ENCODE data around the gene ANKRD61.

GRCh38 chr7:5997210-5997808 lies 33.9 kb upstream of the ANKRD61 start:
- TF ChIP-seq CTCF (IDR thresholded peaks at IDR 0.05; ENCODE audit: poor library complexity) (peak; percentile 82), EZH2 (IDR thresholded peaks at IDR 0.05; ENCODE audit: borderline replicate concordance) (no peak)
